H1 (cell line): ENCODE data around the gene LY6G5C. TPM values are rescaled to one million over a fixed set of nuclear protein-coding genes. Genes with fewer than 3 reads are reported as not detected.

Source experiments
- EP300 ChIP-seq, 2 experiments: IDR thresholded peaks; 1 replicate in 1 of 2; 2 replicates in 1 of 2; pipeline ENCODE4 v1.6.1; 2011 to 2012; ENCODE audit warnings: low read depth in 2 of 2, low read length in 2 of 2, mild to moderate bottlenecking in 2 of 2, borderline replicate concordance in 1 of 2, inconsistent platforms in 1 of 2, moderate library complexity in 1 of 2
- JUND ChIP-seq: IDR thresholded peaks from 2 replicates; pipeline ENCODE4 v1.6.1; 2011; ENCODE audit warnings: mild to moderate bottlenecking, improper control_type of control experiment, low read length
- KDM4A ChIP-seq: IDR thresholded peaks from one replicate; pipeline ENCODE4 v1.7.1; 2012; ENCODE audit warnings: low read depth, mild to moderate bottlenecking, moderate library complexity, low read length, inconsistent platforms; ENCODE audit not compliant: severe bottlenecking
- KDM5A ChIP-seq: fragments of 200-600 bp; IDR thresholded peaks from 2 replicates; pipeline ENCODE4 v1.7.1; 2012; ENCODE audit warnings: mild to moderate bottlenecking, low read length, inconsistent platforms, mixed read lengths
- POLR2AphosphoS5 ChIP-seq: IDR thresholded peaks from 2 replicates; pipeline ENCODE4 v1.6.1; 2011; ENCODE audit warnings: low read depth, low read length
- TAF1 ChIP-seq: IDR thresholded peaks from 2 replicates; pipeline ENCODE4 v1.6.1; 2011; ENCODE audit warnings: mild to moderate bottlenecking, low read depth, low read length
- polyA plus RNA-seq, 7 experiments: library from polyadenylated mRNA; depleted of rRNA in 3 of 7; stranded (reverse) in 5 of 7; unstranded in 2 of 7; fragments of >200 nt in 5 of 7; fragments of 200-250 nt in 2 of 7; gene quantifications; 1 replicate in 5 of 7; 2 replicates in 1 of 7; 4 replicates in 1 of 7; pipeline versions ENCODE4 v1.2.1 to v1.2.3, GENCODE V29; 2011 to 2013; ENCODE audit warnings: missing spikeins in 2 of 7, mixed read lengths in 2 of 7
- total RNA-seq: library from RNA; stranded (reverse); fragmentation: NEBNext Ultra II Directional; extraction: Animal tissue kit (Norgen Biotek cat#: 25700); gene quantifications from 2 replicates; pipeline ENCODE4 v1.2.1, GENCODE V29; 2021
- TF ChIP-seq, protein P1 (sequence below): fragments of 300-600 bp; sonication (generic); IDR thresholded peaks from 2 replicates; pipeline ENCODE4 v1.7.1; 2012; ENCODE audit warnings: low read length, moderate library complexity, mild to moderate bottlenecking, inconsistent platforms; ENCODE audit not compliant: insufficient replicate concordance

The LY6G5C gene
- total and polyA plus RNA-seq, 2 of the 8 experiments (the other 6 are each of a cell fraction or from before 2014, with no cell fraction given): 1.1 to 1.8 TPM

DNA sequence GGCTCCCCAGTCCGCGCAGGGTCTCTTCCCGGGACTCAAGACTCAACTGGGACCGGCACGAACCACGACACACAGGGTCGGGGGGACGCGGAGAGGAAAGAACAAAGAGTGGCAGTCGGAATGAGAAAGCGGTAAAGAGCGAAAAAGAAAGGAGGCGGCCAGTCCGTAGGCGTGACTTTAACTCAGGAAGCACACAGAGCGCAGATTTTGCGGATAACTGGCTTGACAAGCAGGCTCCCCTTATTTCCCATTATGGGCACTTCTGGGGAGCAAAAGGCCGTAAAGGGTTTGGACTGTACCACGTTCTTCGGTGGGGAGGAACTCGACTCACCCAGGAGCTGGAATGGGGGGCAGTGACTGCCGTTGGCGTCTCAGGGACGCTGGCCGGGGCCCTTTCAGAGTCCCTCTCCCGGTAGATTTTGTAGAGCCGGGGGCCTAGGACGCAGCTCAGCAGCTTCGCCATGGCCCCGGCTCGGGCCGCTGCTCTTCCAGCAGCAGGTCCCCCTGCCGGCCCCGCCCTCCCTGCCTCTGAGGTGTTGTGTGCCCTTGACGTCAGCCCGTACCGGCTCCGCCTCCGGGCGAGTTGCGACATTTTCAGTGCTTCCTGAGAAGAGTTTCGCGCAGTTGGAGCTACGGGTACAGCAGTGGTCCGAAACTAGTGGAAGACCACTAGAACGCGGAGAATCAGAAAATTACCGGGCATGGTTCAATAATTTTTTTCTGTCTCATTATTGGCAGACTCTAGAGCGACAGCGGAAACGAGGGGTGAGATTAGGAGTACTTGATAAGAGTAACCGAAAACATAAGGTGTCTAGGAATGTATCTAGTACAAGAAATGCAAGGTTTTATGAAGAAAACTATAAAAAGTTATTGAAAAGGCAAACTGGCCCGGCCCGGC is 22.2 kb upstream of the LY6G5C start, which contains the start of gene ABHD16A (continued):
- TF ChIP-seq, protein P1, sequence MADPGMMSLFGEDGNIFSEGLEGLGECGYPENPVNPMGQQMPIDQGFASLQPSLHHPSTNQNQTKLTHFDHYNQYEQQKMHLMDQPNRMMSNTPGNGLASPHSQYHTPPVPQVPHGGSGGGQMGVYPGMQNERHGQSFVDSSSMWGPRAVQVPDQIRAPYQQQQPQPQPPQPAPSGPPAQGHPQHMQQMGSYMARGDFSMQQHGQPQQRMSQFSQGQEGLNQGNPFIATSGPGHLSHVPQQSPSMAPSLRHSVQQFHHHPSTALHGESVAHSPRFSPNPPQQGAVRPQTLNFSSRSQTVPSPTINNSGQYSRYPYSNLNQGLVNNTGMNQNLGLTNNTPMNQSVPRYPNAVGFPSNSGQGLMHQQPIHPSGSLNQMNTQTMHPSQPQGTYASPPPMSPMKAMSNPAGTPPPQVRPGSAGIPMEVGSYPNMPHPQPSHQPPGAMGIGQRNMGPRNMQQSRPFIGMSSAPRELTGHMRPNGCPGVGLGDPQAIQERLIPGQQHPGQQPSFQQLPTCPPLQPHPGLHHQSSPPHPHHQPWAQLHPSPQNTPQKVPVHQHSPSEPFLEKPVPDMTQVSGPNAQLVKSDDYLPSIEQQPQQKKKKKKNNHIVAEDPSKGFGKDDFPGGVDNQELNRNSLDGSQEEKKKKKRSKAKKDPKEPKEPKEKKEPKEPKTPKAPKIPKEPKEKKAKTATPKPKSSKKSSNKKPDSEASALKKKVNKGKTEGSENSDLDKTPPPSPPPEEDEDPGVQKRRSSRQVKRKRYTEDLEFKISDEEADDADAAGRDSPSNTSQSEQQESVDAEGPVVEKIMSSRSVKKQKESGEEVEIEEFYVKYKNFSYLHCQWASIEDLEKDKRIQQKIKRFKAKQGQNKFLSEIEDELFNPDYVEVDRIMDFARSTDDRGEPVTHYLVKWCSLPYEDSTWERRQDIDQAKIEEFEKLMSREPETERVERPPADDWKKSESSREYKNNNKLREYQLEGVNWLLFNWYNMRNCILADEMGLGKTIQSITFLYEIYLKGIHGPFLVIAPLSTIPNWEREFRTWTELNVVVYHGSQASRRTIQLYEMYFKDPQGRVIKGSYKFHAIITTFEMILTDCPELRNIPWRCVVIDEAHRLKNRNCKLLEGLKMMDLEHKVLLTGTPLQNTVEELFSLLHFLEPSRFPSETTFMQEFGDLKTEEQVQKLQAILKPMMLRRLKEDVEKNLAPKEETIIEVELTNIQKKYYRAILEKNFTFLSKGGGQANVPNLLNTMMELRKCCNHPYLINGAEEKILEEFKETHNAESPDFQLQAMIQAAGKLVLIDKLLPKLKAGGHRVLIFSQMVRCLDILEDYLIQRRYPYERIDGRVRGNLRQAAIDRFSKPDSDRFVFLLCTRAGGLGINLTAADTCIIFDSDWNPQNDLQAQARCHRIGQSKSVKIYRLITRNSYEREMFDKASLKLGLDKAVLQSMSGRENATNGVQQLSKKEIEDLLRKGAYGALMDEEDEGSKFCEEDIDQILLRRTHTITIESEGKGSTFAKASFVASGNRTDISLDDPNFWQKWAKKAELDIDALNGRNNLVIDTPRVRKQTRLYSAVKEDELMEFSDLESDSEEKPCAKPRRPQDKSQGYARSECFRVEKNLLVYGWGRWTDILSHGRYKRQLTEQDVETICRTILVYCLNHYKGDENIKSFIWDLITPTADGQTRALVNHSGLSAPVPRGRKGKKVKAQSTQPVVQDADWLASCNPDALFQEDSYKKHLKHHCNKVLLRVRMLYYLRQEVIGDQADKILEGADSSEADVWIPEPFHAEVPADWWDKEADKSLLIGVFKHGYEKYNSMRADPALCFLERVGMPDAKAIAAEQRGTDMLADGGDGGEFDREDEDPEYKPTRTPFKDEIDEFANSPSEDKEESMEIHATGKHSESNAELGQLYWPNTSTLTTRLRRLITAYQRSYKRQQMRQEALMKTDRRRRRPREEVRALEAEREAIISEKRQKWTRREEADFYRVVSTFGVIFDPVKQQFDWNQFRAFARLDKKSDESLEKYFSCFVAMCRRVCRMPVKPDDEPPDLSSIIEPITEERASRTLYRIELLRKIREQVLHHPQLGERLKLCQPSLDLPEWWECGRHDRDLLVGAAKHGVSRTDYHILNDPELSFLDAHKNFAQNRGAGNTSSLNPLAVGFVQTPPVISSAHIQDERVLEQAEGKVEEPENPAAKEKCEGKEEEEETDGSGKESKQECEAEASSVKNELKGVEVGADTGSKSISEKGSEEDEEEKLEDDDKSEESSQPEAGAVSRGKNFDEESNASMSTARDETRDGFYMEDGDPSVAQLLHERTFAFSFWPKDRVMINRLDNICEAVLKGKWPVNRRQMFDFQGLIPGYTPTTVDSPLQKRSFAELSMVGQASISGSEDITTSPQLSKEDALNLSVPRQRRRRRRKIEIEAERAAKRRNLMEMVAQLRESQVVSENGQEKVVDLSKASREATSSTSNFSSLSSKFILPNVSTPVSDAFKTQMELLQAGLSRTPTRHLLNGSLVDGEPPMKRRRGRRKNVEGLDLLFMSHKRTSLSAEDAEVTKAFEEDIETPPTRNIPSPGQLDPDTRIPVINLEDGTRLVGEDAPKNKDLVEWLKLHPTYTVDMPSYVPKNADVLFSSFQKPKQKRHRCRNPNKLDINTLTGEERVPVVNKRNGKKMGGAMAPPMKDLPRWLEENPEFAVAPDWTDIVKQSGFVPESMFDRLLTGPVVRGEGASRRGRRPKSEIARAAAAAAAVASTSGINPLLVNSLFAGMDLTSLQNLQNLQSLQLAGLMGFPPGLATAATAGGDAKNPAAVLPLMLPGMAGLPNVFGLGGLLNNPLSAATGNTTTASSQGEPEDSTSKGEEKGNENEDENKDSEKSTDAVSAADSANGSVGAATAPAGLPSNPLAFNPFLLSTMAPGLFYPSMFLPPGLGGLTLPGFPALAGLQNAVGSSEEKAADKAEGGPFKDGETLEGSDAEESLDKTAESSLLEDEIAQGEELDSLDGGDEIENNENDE: no peak
- TF ChIP-seq KDM5A (0 out of 2 replicates have a peak, but pooled peaks have one; percentile 19), POLR2AphosphoS5 (no peak), TAF1 (peak; percentile 69), JUND (peak; percentile 83; the same call in 1 of the 2 replicates), EP300 (IDR thresholded peaks at IDR 0.05; ENCODE audit: borderline replicate concordance in 1 of 2, low read depth in 2 of 2, low read length in 2 of 2) (peak; percentile 23 to 88), KDM4A (peak; percentile 66)
